ENCODE data around the gene MYB. TPM values are rescaled to one million over a fixed set of nuclear protein-coding genes. Genes with fewer than 3 reads are reported as not detected.
"Not testable (repeated sequence)": the region's sequence is repeated elsewhere in the genome, so short reads cannot be mapped to it uniquely, and the experiment has no call there.

Gene MYB
- total and polyA plus RNA-seq, 2 donors (not counting 1 experiment from before 2014, with no cell fraction given) = under 0.01 to 0.16 TPM

DNA sequence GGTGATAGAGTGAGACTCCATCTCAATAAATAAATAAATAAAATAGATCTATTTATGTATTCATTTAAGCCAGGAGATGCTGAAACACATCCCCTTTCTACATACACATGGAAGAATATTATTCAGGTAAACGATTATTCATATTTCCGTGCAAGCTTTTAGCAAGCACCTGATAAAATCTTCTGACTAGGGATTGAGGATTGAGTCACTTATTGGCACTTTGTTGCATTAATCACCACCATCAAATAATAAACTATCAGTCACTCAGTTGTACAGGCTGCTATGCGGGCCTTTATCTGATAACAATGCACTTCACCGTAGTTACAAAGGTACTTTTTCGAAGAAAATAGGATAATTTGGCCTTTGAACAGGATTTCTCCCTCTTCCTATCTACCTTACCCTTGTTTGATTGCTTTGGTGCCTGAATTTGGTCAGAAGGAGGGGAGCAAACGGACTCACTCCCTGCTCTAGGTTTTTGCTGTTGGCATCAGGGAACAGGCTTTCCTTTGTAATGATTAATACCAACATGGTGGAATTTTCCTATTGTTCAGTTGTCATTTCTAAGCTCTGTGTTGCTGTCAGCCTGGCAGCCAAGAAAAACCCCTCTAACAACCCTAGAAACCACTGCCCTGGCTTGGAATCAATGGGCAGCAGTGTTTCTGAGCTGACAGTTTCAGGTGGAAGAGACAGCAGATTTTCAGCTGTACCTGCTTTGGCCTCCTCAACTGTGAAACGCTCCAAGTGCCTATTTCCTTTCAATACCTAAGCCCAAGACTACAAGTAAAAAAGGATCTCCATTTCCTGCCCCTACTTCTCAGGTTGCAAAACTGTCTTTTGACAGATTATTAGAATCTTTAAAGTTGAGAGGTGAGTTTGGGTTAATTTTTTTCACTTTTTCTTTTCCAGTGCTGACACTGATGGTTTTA is 63.0 kb downstream of the MYB start:
- DNase-seq (ENCODE audit: low read depth in 2 of 2) = peak in 1 of 2 donors; percentile 6
- H3K36me3 ChIP-seq (ENCODE audit: control insufficient read depth, insufficient read depth, low read length) = no peaks in the 10 kb centered on the region
- H4K20me1 ChIP-seq (ENCODE audit: control insufficient read depth, extremely low read depth, insufficient read depth, low read length) = no peaks in the 10 kb centered on the region
- no peak overlapping the region for H3K9ac ChIP-seq (ENCODE audit: insufficient read depth, low read length)
- H2AFZ ChIP-seq (ENCODE audit: low read length) = no peak overlapping the region
- no peak for TF ChIP-seq CTCF (conservative IDR thresholded peaks at IDR 0.05 in 1 of 2, IDR thresholded peaks at IDR 0.05 in 1 of 2; ENCODE audit: low read depth in 1 of 2, low read length in 2 of 2)
- TF ChIP-seq EZH2 (IDR thresholded peaks at IDR 0.05; ENCODE audit: low read length, missing control alignments) = no peak
- no peaks in the 10 kb centered on the region for H3K27me3 ChIP-seq (ENCODE audit: control insufficient read depth, insufficient read depth, low read length)
- H3K27ac ChIP-seq (ENCODE audit: insufficient read depth, low read length) = no peak overlapping the region
- H3K4me2 ChIP-seq (ENCODE audit: extremely low read depth, insufficient read depth, low read length) = no peak overlapping the region
- H3K4me1 ChIP-seq (ENCODE audit: control insufficient read depth, extremely low read depth, insufficient read depth, low read length) = no peaks in the 10 kb centered on the region
- H3K79me2 ChIP-seq (ENCODE audit: control insufficient read depth, insufficient read depth, low read length) = no peaks in the 10 kb centered on the region
- H3K4me3 ChIP-seq (replicated peaks in 1 of 4; ENCODE audit: control extremely low read depth in 1 of 4, insufficient read depth in 1 of 4, low read depth in 3 of 4, low read length in 4 of 4) = no peak overlapping the region
- no peaks in the 10 kb centered on the region for H3K9me3 ChIP-seq (ENCODE audit: control insufficient read depth, insufficient read depth, low read depth, low read length)

DNA sequence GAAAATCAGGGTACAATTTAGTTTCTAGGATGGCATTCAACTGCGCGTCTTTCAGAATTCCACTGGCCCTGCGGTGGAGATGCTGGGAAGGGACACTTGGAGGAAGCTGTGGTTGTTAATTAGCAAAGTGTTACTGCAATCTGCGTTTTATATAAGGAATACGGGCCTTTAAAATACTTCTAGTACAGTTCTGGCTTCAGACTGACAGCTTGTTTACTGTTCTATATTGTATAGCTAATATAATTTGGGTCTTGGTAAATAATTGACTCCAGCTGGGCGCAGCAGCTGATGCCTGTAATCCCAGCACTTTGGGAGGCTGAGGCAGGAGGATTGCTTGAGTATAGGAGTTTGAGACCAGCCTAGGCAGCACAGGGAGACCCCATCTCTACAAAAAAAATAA is 63.7 kb downstream of the MYB start:
- Histone ChIP-seq H3K27ac (ENCODE audit: insufficient read depth, low read length) (no peak overlapping the region), H3K36me3 (ENCODE audit: control insufficient read depth, insufficient read depth, low read length) (no peaks in the 10 kb centered on the region), H3K4me2 (ENCODE audit: extremely low read depth, insufficient read depth, low read length) (no peak overlapping the region), H2AFZ (ENCODE audit: low read length) (no peak overlapping the region), H3K27me3 (ENCODE audit: control insufficient read depth, insufficient read depth, low read length) (no peaks in the 10 kb centered on the region), H3K9me3 (ENCODE audit: control insufficient read depth, insufficient read depth, low read depth, low read length) (no peaks in the 10 kb centered on the region), H4K20me1 (ENCODE audit: control insufficient read depth, extremely low read depth, insufficient read depth, low read length) (no peaks in the 10 kb centered on the region), H3K4me3 (replicated peaks in 1 of 4; ENCODE audit: control extremely low read depth in 1 of 4, insufficient read depth in 1 of 4, low read depth in 3 of 4, low read length in 4 of 4) (no peak overlapping the region), H3K79me2 (ENCODE audit: control insufficient read depth, insufficient read depth, low read length) (no peaks in the 10 kb centered on the region), H3K4me1 (ENCODE audit: control insufficient read depth, extremely low read depth, insufficient read depth, low read length) (no peaks in the 10 kb centered on the region), H3K9ac (ENCODE audit: insufficient read depth, low read length) (no peak overlapping the region)
- DNase-seq (ENCODE audit: low read depth in 2 of 2) = no peak
- TF ChIP-seq EZH2 (IDR thresholded peaks at IDR 0.05; ENCODE audit: low read length, missing control alignments) (no peak), CTCF (conservative IDR thresholded peaks at IDR 0.05 in 1 of 2, IDR thresholded peaks at IDR 0.05 in 1 of 2; ENCODE audit: low read depth in 1 of 2, low read length in 2 of 2) (no peak)

DNA sequence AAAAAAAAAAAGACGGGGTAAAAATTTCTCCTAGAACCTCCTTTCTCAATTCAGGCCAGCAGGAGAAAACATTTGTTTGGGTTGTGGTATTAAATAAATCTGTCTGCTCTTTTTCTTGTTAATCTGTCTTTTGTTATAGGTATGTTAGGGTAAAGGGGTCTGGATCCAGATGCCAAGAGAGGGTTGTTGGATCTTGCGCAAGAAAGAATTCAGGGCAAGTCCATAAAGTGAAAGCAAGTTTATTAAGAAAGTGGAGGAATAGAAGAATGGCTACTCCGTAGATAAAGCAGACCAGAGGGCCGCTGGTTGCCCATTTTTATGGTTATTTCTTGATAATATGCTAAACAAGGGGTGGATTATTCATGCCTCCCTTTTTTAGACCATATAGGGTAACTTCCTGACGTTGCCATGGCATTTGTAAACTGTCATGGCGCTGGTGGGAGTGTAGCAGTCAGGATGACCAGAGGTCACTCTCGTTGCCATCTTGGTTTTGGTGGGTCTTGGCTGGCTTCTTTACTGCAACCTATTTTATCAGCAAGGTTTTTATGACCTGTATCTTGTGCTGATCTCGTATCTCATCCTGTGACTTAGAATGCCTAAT is 65.4 kb downstream of the MYB start:
- H3K79me2 ChIP-seq (ENCODE audit: control insufficient read depth, insufficient read depth, low read length) = not testable (repeated sequence)

More for the DNA sequence above, 65.4 kb downstream of the MYB start:
- not testable (repeated sequence) for DNase-seq (ENCODE audit: low read depth in 2 of 2); H3K4me3 ChIP-seq (replicated peaks in 1 of 4; ENCODE audit: control extremely low read depth in 1 of 4, insufficient read depth in 1 of 4, low read depth in 3 of 4, low read length in 4 of 4); H3K4me2 ChIP-seq (ENCODE audit: extremely low read depth, insufficient read depth, low read length); H4K20me1 ChIP-seq (ENCODE audit: control insufficient read depth, extremely low read depth, insufficient read depth, low read length); H3K27me3 ChIP-seq (ENCODE audit: control insufficient read depth, insufficient read depth, low read length); H3K27ac ChIP-seq (ENCODE audit: insufficient read depth, low read length); H3K36me3 ChIP-seq (ENCODE audit: control insufficient read depth, insufficient read depth, low read length); H3K4me1 ChIP-seq (ENCODE audit: control insufficient read depth, extremely low read depth, insufficient read depth, low read length); H2AFZ ChIP-seq (ENCODE audit: low read length); H3K9me3 ChIP-seq (ENCODE audit: control insufficient read depth, insufficient read depth, low read depth, low read length); H3K9ac ChIP-seq (ENCODE audit: insufficient read depth, low read length)

All from fibroblast of lung (primary cell).